ENCODE results near the gene TBXAS1.

- no peak for TF ChIP-seq CTCF (IDR thresholded peaks at IDR 0.05)
- no peak for TF ChIP-seq ZFX (IDR thresholded peaks at IDR 0.05; ENCODE audit: borderline replicate concordance)
Measured at GRCh38 chr7:140015471-140015970, 186.5 kb downstream of the TBXAS1 start.

Measured in 22Rv1 (cell line).